Activated naive CD8-positive, alpha-beta T cell (primary cell): Measurements from ENCODE around the gene PSMB2.
"Not testable (repeated sequence)": the region's sequence is repeated elsewhere in the genome, so short reads cannot be mapped to it uniquely, and the experiment has no call there.

Source experiments
- H3K27ac Mint-ChIP-seq: one replicate; pipeline ENCODE4 v1.8.0; 2021; ENCODE audit warnings: mixed read lengths
- H3K27me3 Mint-ChIP-seq: one replicate; pipeline ENCODE4 v1.8.0; 2021; ENCODE audit warnings: mixed read lengths
- H3K36me3 Mint-ChIP-seq: one replicate; pipeline ENCODE4 v1.8.0; 2021; ENCODE audit warnings: mixed read lengths
- H3K4me1 Mint-ChIP-seq: one replicate; pipeline ENCODE4 v1.8.0; 2021; ENCODE audit warnings: low read depth, mixed read lengths
- H3K4me3 Mint-ChIP-seq: one replicate; pipeline ENCODE4 v1.8.0; 2021; ENCODE audit warnings: mild to moderate bottlenecking, mixed read lengths
- H3K9me3 Mint-ChIP-seq: one replicate; pipeline ENCODE4 v1.8.0; 2021; ENCODE audit warnings: low read depth, mixed read lengths

The PSMB2 gene

DNA sequence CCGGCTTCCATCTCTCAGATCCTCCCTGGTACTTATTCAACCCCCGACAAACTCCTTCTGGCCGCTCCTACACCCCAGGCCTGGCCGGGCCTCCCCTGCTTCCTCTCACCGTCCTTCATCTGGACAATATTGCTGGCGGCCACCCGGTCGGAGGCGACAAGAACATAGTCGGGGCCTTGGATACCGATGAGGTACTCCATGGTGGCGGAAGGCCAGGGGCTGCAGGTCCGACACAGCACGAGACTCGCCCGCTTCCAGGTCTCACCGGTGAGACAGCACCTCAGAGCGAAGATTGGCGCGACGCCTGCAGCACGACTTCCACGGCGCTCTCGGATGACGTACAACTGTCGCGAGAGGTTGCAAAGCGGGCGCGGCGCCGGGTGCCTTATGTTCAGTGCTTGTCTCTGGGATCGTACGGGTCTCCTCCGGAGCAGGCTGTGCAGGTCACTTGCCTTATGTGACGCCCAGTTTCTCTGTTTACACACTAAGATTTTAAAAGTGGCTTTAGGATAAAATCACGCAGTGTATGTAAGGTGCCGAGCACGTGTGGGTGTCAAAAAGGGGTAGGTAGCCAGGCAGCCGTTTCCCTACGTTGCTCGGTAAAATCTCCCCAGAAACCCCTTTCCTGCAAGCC lies at the start of gene PSMB2:
PSMB2 (minus strand) TSS at position 294 of the 634 bp plus-strand sequence; CDS start at position 200, 94 bp downstream.
- H3K27me3 Mint-ChIP-seq, result peaks cover 12% of the 10 kb centered on the region
- no peaks in the 10 kb centered on the region for H3K9me3 Mint-ChIP-seq

DNA sequence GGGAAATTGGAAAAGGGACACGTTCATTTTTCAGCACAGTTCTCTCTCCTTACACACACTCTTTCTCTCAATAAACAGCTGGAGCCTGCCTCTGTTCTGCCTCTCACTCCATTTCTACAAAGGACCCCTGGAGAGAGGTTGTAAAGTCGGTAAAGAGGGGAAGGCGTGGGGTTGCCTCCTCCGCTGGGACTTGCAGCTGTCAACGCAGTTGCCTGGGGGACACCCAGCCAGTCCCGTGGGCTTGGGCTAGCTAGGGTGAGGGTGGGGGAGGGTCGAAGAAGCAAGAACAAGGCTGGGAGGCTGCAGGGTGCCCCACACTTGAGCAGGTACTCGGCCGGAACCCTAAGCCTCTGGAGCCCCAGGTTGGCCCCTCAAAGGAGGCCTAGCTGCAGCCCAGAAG lies 49.8 kb upstream of the PSMB2 start:
- Mint-ChIP-seq H3K4me1 (no peaks in the 10 kb centered on the region), H3K27ac (no peak overlapping the region), H3K36me3 (no peaks in the 10 kb centered on the region), H3K4me3 (no peak overlapping the region), H3K27me3 (peaks cover 4% of the 10 kb centered on the region), H3K9me3 (no peaks in the 10 kb centered on the region)

More for the DNA sequence above, at the start of gene PSMB2:
- Mint-ChIP-seq H3K27ac (peak within 1 kb of the TSS; percentile 99), H3K36me3 (no peaks in the 10 kb centered on the region), H3K4me1 (peaks cover 40% of the 10 kb centered on the region), H3K4me3 (peak within 1 kb of the TSS; percentile 100)

DNA sequence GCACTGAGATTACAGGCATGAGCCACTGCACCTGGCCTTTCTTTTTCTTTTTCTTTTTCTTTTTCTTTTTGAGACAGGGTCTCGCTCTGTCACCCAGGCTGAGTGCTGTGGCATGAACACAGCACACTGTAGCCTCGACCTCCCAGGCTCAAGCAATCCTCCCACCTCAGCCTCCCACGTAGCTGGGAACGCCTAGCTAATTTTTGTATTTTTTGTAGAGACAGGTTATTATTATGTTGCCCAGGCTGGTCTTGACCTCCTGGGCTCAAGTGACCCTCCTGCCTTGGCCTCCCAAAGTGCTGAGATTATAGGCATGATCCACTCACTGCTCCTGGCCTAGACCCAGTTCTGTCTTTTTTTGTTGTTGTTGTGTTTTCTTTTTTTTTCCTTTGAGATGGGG lies 48.8 kb upstream of the PSMB2 start:
- not testable (repeated sequence) for H3K4me1 Mint-ChIP-seq, H3K27me3 Mint-ChIP-seq, H3K36me3 Mint-ChIP-seq, H3K27ac Mint-ChIP-seq, H3K4me3 Mint-ChIP-seq, H3K9me3 Mint-ChIP-seq

DNA sequence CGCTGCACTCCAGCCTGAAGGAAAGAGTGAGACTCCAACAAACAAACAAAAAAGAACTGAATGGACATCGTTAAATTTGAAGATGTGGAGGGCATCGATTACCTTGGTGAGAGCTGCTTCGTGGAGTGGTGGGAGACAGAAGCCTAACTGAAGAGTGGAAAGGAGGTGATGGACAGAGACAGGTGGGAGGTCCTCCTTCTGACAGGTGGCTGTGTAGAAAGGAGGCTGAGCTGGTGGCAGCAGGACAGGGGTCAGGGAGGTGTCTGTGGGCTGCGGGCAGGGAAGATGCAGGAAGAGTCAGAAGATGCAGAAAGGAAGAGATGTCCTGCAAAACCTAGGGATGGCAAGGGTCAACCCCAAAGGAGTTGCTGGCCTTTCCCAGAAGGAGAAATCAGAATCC lies 46.8 kb upstream of the PSMB2 start:
- Mint-ChIP-seq H3K4me3 (no peak overlapping the region), H3K4me1 (no peaks in the 10 kb centered on the region), H3K9me3 (no peaks in the 10 kb centered on the region), H3K27ac (no peak overlapping the region), H3K27me3 (peaks cover 5% of the 10 kb centered on the region), H3K36me3 (no peaks in the 10 kb centered on the region)

DNA sequence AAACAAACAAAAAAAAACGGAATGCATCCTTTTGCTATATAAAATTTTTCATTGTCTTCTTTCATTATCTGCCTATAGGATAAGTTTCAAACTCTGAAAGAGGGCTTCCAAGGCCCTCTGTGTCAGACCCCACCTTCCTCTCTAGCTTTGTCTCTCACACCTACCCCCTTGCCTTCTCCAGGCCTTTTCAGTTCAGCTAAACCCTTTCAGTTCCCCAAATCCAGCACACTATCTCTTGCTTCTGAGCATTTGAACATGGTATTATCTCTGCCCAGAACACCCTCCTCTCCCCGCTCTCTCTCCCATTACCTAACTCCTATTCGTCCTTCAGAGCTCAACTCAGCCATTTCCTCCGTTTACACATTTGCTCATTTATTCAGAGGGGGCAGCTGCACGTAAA lies 41.7 kb upstream of the PSMB2 start:
- Mint-ChIP-seq H3K9me3 (no peaks in the 10 kb centered on the region), H3K4me1 (no peaks in the 10 kb centered on the region), H3K27me3 (peaks cover 5% of the 10 kb centered on the region), H3K36me3 (no peaks in the 10 kb centered on the region), H3K27ac (no peak overlapping the region), H3K4me3 (no peak overlapping the region)

- no peak overlapping the region for H3K27ac Mint-ChIP-seq
- no peak overlapping the region for H3K4me3 Mint-ChIP-seq
- H3K9me3 Mint-ChIP-seq, result no peaks in the 10 kb centered on the region
Observed at GRCh38 chr1:35680271-35680670, 38.9 kb upstream of the PSMB2 start.

GRCh38 chr1:35675773-35676172 lies 34.4 kb upstream of the PSMB2 start:
- Mint-ChIP-seq H3K27me3 (peaks cover 10% of the 10 kb centered on the region), H3K9me3 (no peaks in the 10 kb centered on the region), H3K27ac (no peak overlapping the region), H3K36me3 (no peaks in the 10 kb centered on the region), H3K4me3 (no peak overlapping the region), H3K4me1 (no peaks in the 10 kb centered on the region)

More at GRCh38 chr1:35680271-35680670, 38.9 kb upstream of the PSMB2 start:
- no peaks in the 10 kb centered on the region for H3K4me1 Mint-ChIP-seq
- peaks cover 4% of the 10 kb centered on the region for H3K27me3 Mint-ChIP-seq
- H3K36me3 Mint-ChIP-seq, result no peaks in the 10 kb centered on the region

- peaks cover 11% of the 10 kb centered on the region for H3K27me3 Mint-ChIP-seq
- H3K4me3 Mint-ChIP-seq, result no peak overlapping the region
- H3K27ac Mint-ChIP-seq, result no peak overlapping the region
- H3K4me1 Mint-ChIP-seq, result no peaks in the 10 kb centered on the region
- no peaks in the 10 kb centered on the region for H3K36me3 Mint-ChIP-seq
- no peaks in the 10 kb centered on the region for H3K9me3 Mint-ChIP-seq
Observed at GRCh38 chr1:35674111-35674510, 32.8 kb upstream of the PSMB2 start.

- Mint-ChIP-seq H3K4me1 (no peaks in the 10 kb centered on the region), H3K36me3 (no peaks in the 10 kb centered on the region), H3K9me3 (no peaks in the 10 kb centered on the region), H3K27ac (no peak overlapping the region), H3K4me3 (no peak overlapping the region), H3K27me3 (peaks cover 11% of the 10 kb centered on the region)
Observed at GRCh38 chr1:35672116-35672515, 30.8 kb upstream of the PSMB2 start.

- peaks cover 18% of the 10 kb centered on the region for H3K27me3 Mint-ChIP-seq
- H3K36me3 Mint-ChIP-seq, result no peaks in the 10 kb centered on the region
- H3K4me1 Mint-ChIP-seq, result no peaks in the 10 kb centered on the region
- no peak overlapping the region for H3K27ac Mint-ChIP-seq
- no peak overlapping the region for H3K4me3 Mint-ChIP-seq
- H3K9me3 Mint-ChIP-seq, result no peaks in the 10 kb centered on the region
Observed at GRCh38 chr1:35668506-35668905, 27.2 kb upstream of the PSMB2 start.

- Mint-ChIP-seq H3K36me3 (no peaks in the 10 kb centered on the region), H3K9me3 (no peaks in the 10 kb centered on the region), H3K27me3 (peaks cover 14% of the 10 kb centered on the region), H3K4me1 (no peaks in the 10 kb centered on the region), H3K27ac (no peak overlapping the region), H3K4me3 (no peak overlapping the region)
Observed at GRCh38 chr1:35666916-35667315, 25.6 kb upstream of the PSMB2 start.

DNA sequence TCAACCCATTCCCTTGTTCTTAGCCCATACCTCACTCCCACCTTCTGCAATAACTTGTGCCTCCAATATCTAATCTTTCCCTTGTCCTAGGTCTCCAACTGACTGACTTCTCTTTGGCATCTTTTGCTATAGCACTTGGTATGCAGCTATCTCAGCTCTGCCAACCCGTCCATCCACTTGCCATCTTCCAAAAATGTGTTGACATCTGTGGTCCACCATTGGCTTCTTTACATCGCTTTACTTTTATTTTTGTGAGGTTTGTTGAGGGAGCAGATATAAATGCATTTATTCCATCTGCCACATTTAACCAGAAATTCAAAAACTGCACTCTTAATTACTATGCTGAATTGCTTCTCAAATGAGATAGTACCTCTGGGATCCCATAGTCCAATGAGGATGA lies 24.9 kb upstream of the PSMB2 start:
- Mint-ChIP-seq H3K9me3 (no peaks in the 10 kb centered on the region), H3K27me3 (peaks cover 12% of the 10 kb centered on the region), H3K4me3 (no peak overlapping the region), H3K27ac (no peak overlapping the region), H3K4me1 (no peaks in the 10 kb centered on the region), H3K36me3 (no peaks in the 10 kb centered on the region)

- H3K4me1 Mint-ChIP-seq, result no peaks in the 10 kb centered on the region
- H3K9me3 Mint-ChIP-seq, result no peaks in the 10 kb centered on the region
- H3K27ac Mint-ChIP-seq, result no peak overlapping the region
Observed at GRCh38 chr1:35663434-35663833, 22.1 kb upstream of the PSMB2 start.

GRCh38 chr1:35661474-35661795 lies 20.1 kb upstream of the PSMB2 start:
- H3K4me1 Mint-ChIP-seq, result peaks cover 2% of the 10 kb centered on the region
- H3K9me3 Mint-ChIP-seq, result no peaks in the 10 kb centered on the region
- H3K4me3 Mint-ChIP-seq, result no peak overlapping the region
- no peak overlapping the region for H3K27ac Mint-ChIP-seq
- peaks cover 6% of the 10 kb centered on the region for H3K27me3 Mint-ChIP-seq
- H3K36me3 Mint-ChIP-seq, result no peaks in the 10 kb centered on the region

More at GRCh38 chr1:35663434-35663833, 22.1 kb upstream of the PSMB2 start:
- Mint-ChIP-seq H3K27me3 (peaks cover 8% of the 10 kb centered on the region), H3K36me3 (no peaks in the 10 kb centered on the region), H3K4me3 (no peak overlapping the region)

DNA sequence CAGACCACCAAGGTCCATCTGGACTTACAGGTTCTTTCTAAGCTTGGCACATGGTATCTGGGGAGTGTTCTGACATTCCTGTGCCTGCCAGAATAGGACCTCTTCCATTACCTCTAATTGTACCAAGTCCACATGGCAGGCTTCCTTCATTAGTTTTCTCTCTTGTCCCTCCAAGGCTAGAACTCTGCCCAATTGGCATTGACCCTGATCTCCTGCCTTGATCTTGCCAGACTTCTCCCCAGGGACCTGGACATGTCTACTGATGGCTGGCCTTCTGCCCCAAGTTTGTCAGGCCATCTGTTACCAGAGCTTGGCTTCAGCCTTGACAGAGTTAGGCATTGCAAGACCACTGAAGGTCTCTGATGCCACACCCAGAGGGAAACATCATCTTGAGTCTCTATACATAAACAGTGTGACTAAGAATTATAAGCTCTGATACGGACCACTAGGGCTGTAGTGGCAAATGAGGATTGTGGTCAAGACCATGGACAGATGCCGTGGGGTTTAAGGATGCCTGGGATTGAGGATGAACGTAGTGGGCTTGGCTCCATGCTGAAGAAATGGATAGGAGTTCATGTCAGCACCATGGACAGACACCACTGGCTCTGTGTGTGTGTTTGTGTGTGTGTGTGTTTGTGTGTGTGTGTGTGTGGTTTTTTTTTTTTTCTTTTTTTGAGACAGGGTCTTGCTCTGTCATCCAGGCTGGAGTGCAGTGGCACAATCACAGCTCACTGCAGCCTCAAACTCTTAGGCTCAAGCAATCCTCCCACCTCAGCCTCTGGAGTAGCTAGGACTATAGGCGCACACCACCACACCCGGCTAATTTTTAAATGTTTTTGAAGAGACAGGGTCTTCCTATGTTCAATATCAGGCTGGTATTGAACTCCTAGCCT lies 19.5 kb upstream of the PSMB2 start:
- H3K27me3 Mint-ChIP-seq, result peaks cover under 1% of the 10 kb centered on the region
- no peaks in the 10 kb centered on the region for H3K36me3 Mint-ChIP-seq
- no peak overlapping the region for H3K27ac Mint-ChIP-seq
- peaks cover 2% of the 10 kb centered on the region for H3K4me1 Mint-ChIP-seq
- no peaks in the 10 kb centered on the region for H3K9me3 Mint-ChIP-seq
- H3K4me3 Mint-ChIP-seq, result no peak overlapping the region
